H54 (cell line): Measurements from ENCODE around the gene PCARE.

Source experiments
- DNase-seq: peaks from one replicate; pipeline ENCODE4 v3.0.0; 2011; ENCODE audit warnings: low spot score, mixed read lengths; ENCODE audit not compliant: insufficient read length
- FAIRE-seq: peaks from 3 replicates; lab custom pipeline; 2011; peaks lifted over from hg19 to GRCh38; lab: Jason Lieb, UNC
- POLR2A ChIP-seq: IDR thresholded peaks from 2 replicates; pipeline ENCODE4 v1.6.1; 2011; ENCODE audit warnings: low read depth, mild to moderate bottlenecking, low read length

Gene PCARE

GRCh38 chr2:29024882-29025430 lies 49.4 kb downstream of the PCARE start:
- DNase-seq (no peak), FAIRE-seq (no peak)
- TF ChIP-seq POLR2A, result no peak

GRCh38 chr2:29023188-29023587 lies 51.1 kb downstream of the PCARE start:
- FAIRE-seq (no peak), DNase-seq (no peak)
- no peak for TF ChIP-seq POLR2A

- TF ChIP-seq POLR2A, result no peak
- DNase-seq, result peak; percentile 62
- FAIRE-seq, result no peak
These were observed 51.6 kb downstream of the PCARE start for GRCh38 chr2:29022679-29023078.

- no peak for TF ChIP-seq POLR2A
- FAIRE-seq, result no peak
- DNase-seq, result no peak
These were observed 52.4 kb downstream of the PCARE start for GRCh38 chr2:29021886-29022285.

- FAIRE-seq, result no peak
- no peak for DNase-seq
- no peak for TF ChIP-seq POLR2A
These were observed 56.4 kb downstream of the PCARE start for GRCh38 chr2:29017716-29018435.

- TF ChIP-seq POLR2A, result no peak
- no peak for FAIRE-seq
- no peak for DNase-seq
These were observed 57.8 kb downstream of the PCARE start for GRCh38 chr2:29016504-29016903.

- TF ChIP-seq POLR2A, result no peak
- DNase-seq (no peak), FAIRE-seq (no peak)
These were observed 58.4 kb downstream of the PCARE start for GRCh38 chr2:29015701-29016470.

GRCh38 chr2:29014811-29015421 lies 59.4 kb downstream of the PCARE start:
- peak; percentile 87 for DNase-seq

GRCh38 chr2:29014331-29014730 lies 60.0 kb downstream of the PCARE start:
- DNase-seq (no peak), FAIRE-seq (no peak)
- no peak for TF ChIP-seq POLR2A

More at GRCh38 chr2:29014811-29015421, 59.4 kb downstream of the PCARE start:
- FAIRE-seq, result peak; percentile 20
- TF ChIP-seq POLR2A, result no peak

GRCh38 chr2:29013057-29013780 lies 61.1 kb downstream of the PCARE start:
- DNase-seq (no peak), FAIRE-seq (no peak)
- TF ChIP-seq POLR2A, result no peak

- TF ChIP-seq POLR2A, result no peak
- DNase-seq (no peak), FAIRE-seq (no peak)
These were observed 62.1 kb downstream of the PCARE start for GRCh38 chr2:29012211-29012681.
